ENCODE measurements around the gene NOP56. TPM values are rescaled to one million over a fixed set of nuclear protein-coding genes. Genes with fewer than 3 reads are reported as not detected.

Gene NOP56
- total and polyA plus RNA-seq, 2 donors from 2014 or later = 68.8 to 110 TPM

GRCh38 chr20:2610326-2610725, 42.1 kb upstream of the NOP56 start:
- Histone ChIP-seq H3K27me3 (ENCODE audit: control insufficient read depth, insufficient read depth, low read length) (no peaks in the 10 kb centered on the region), H3K4me3 (ENCODE audit: low read length in 3 of 3) (no peak overlapping the region), H3K36me3 (ENCODE audit: control insufficient read depth in 2 of 3, insufficient read depth in 3 of 3, low read length in 3 of 3) (no peaks in the 10 kb centered on the region), H3K9ac (ENCODE audit: low read length in 3 of 3) (no peak overlapping the region), H3K9me3 (ENCODE audit: control insufficient read depth in 2 of 3, insufficient read depth in 1 of 3, low read length in 3 of 3) (peaks cover 0 to 6% (median 5%) of the 10 kb centered on the region in 3 donors), H3K4me1 (ENCODE audit: control insufficient read depth in 2 of 3, insufficient read depth in 2 of 3, low read depth in 1 of 3, low read length in 3 of 3) (no peaks in the 10 kb centered on the region), H3K27ac (ENCODE audit: low read depth in 2 of 2, low read length in 2 of 2) (no peak overlapping the region)
- DNase-seq = no peak
- intact Hi-C loops (cut with DNase I) = no loop called here
- no peak for FAIRE-seq
- TF ChIP-seq CTCF (IDR thresholded peaks at IDR 0.05; ENCODE audit: borderline replicate concordance, extremely low read depth, insufficient read depth) = no peak

- Histone ChIP-seq H3K9ac (ENCODE audit: low read length in 3 of 3) (no peak overlapping the region), H3K9me3 (ENCODE audit: control insufficient read depth in 2 of 3, insufficient read depth in 1 of 3, low read length in 3 of 3) (peaks cover 0 to 5% (median 5%) of the 10 kb centered on the region in 3 donors), H3K36me3 (ENCODE audit: control insufficient read depth in 2 of 3, insufficient read depth in 3 of 3, low read length in 3 of 3) (no peaks in the 10 kb centered on the region), H3K27ac (ENCODE audit: low read depth in 2 of 2, low read length in 2 of 2) (no peak overlapping the region), H3K27me3 (ENCODE audit: control insufficient read depth, insufficient read depth, low read length) (no peaks in the 10 kb centered on the region), H3K4me1 (ENCODE audit: control insufficient read depth in 2 of 3, insufficient read depth in 2 of 3, low read depth in 1 of 3, low read length in 3 of 3) (no peaks in the 10 kb centered on the region), H3K4me3 (ENCODE audit: low read length in 3 of 3) (no peak overlapping the region)
- DNase-seq = no peak
- no peak for FAIRE-seq
- intact Hi-C loops (cut with DNase I) = no loop called here
- no peak for TF ChIP-seq CTCF (IDR thresholded peaks at IDR 0.05; ENCODE audit: borderline replicate concordance, extremely low read depth, insufficient read depth)
Observed at GRCh38 chr20:2610941-2611720, 41.3 kb upstream of the NOP56 start.

DNA sequence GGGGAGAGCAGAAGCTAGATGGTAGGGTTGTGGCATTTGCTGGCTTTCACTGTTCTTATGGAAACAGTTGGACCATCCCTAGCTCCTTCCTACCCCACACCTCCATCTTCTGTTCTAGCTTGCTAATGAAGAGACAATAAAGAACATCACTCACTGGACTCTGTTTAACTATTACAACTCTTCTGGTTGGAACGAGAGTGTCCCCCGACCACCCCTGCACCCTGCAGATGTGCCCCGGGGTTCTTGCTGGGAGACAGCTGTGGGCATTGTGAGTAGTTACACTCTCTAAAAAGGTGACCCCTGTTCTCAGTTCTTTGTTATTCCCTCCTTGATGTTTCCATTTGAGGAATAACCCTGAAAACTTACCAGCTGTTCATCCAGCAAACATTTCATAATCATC, 40.4 kb upstream of the NOP56 start:
- no peaks in the 10 kb centered on the region for H3K4me1 ChIP-seq (ENCODE audit: control insufficient read depth in 2 of 3, insufficient read depth in 2 of 3, low read depth in 1 of 3, low read length in 3 of 3)
- no peak for TF ChIP-seq CTCF (IDR thresholded peaks at IDR 0.05; ENCODE audit: borderline replicate concordance, extremely low read depth, insufficient read depth)
- no peak overlapping the region for H3K4me3 ChIP-seq (ENCODE audit: low read length in 3 of 3)
- H3K27me3 ChIP-seq (ENCODE audit: control insufficient read depth, insufficient read depth, low read length) = no peaks in the 10 kb centered on the region
- FAIRE-seq = no peak
- H3K27ac ChIP-seq (ENCODE audit: low read depth in 2 of 2, low read length in 2 of 2) = no peak overlapping the region
- H3K9ac ChIP-seq (ENCODE audit: low read length in 3 of 3) = no peak overlapping the region
- no peak for DNase-seq
- intact Hi-C loops (cut with DNase I) = no loop called here
- peaks cover 0 to 4% (median 4%) of the 10 kb centered on the region in 3 donors for H3K9me3 ChIP-seq (ENCODE audit: control insufficient read depth in 2 of 3, insufficient read depth in 1 of 3, low read length in 3 of 3)
- no peaks in the 10 kb centered on the region for H3K36me3 ChIP-seq (ENCODE audit: control insufficient read depth in 2 of 3, insufficient read depth in 3 of 3, low read length in 3 of 3)
